ENCODE measurements around the gene SLC16A3. TPM values are rescaled to one million over a fixed set of nuclear protein-coding genes. Genes with fewer than 3 reads are reported as not detected.

SLC16A3 gene
- total RNA-seq (313 and 327 TPM in 2 replicates), polyA plus RNA-seq (55.6 and 63.2 TPM in 2 replicates)

GRCh38 chr17:82228842-82229697, at the start of gene SLC16A3:
SLC16A3 (plus strand) TSS chr17:82229042; CDS start chr17:82236009, 6,967 bp downstream.
- Histone ChIP-seq H3K4me1 (ENCODE audit: low read depth) (peaks cover 30% of the 10 kb centered on the region), H3K4me3 (peak within 1 kb of the TSS; percentile 98), H3K27me3 (no peaks in the 10 kb centered on the region), H3K27ac (peak within 1 kb of the TSS; percentile 82), H3K36me3 (no peaks in the 10 kb centered on the region), H3K9me3 (ENCODE audit: low read depth) (no peaks in the 10 kb centered on the region)
- TF ChIP-seq CTCF (IDR thresholded peaks at IDR 0.05; ENCODE audit: low read depth, low read length) = no peak
- peak; percentile 83 to 88 for DNase-seq (ENCODE audit: low read depth in 1 of 2, low spot score in 1 of 2)

DNA sequence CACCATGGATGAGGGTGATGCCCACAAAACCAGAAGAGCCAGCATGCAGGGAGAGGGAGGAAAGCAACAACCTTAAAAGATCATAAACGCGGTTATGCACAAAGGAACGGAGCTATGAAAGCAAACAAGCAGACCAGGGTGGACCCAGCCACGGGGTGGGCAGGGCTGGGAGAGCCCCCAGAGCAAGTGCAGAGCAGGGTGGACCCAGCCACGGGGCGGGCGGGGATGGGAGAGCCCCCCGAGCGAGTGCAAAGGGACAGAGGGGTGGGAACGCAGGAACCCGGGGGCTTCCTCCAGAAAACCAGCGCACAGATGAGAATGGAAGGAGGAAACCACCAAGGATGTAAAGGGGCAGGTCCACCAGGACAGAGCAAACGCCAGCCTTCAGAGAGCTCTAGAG, 49.4 kb upstream of the SLC16A3 start:
- no peak for TF ChIP-seq CTCF (IDR thresholded peaks at IDR 0.05; ENCODE audit: low read depth, low read length)
- H3K4me1 ChIP-seq (ENCODE audit: low read depth) = peaks cover 6% of the 10 kb centered on the region
- H3K4me3 ChIP-seq = no peak overlapping the region
- no peaks in the 10 kb centered on the region for H3K27me3 ChIP-seq
- DNase-seq (ENCODE audit: low read depth in 1 of 2, low spot score in 1 of 2) = no peak
- no peaks in the 10 kb centered on the region for H3K9me3 ChIP-seq (ENCODE audit: low read depth)
- peaks cover 23% of the 10 kb centered on the region for H3K36me3 ChIP-seq
- H3K27ac ChIP-seq = no peak overlapping the region

DNA sequence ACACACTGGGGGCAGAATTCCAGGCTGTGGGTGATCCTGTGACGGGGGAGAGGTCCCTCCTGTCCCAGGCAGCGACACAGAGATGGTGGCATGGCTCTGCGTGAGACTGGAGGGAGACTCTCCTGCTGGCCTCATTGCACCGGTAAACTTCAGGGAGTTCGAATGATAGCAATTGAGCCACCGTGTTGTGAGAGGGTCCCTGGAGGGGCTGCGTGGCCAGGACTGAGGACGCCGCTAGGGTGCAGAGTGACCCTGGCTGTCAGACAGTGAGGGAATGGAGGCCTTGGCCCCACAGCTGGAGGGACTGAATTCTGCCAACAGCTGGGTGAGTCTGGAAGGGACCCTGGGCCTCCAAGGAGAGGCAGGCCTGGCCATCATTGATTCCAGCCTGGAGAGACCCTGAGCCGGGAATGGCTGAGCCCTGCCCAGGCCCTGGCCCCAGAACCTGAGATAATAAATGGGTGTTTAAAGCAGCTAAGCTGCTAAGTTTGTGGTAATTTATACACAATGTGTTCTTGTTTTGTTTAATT, 48.8 kb upstream of the SLC16A3 start:
- Histone ChIP-seq H3K9me3 (ENCODE audit: low read depth) (no peaks in the 10 kb centered on the region), H3K4me3 (no peak overlapping the region), H3K4me1 (ENCODE audit: low read depth) (no peaks in the 10 kb centered on the region), H3K36me3 (peaks cover 23% of the 10 kb centered on the region), H3K27ac (no peak overlapping the region), H3K27me3 (no peaks in the 10 kb centered on the region)
- TF ChIP-seq CTCF (IDR thresholded peaks at IDR 0.05; ENCODE audit: low read depth, low read length) = no peak
- DNase-seq (ENCODE audit: low read depth in 1 of 2, low spot score in 1 of 2) = no peak

- DNase-seq (ENCODE audit: low read depth in 1 of 2, low spot score in 1 of 2) = no peak
- peaks cover 25% of the 10 kb centered on the region for H3K36me3 ChIP-seq
- TF ChIP-seq CTCF (IDR thresholded peaks at IDR 0.05; ENCODE audit: low read depth, low read length) = no peak
- H3K9me3 ChIP-seq (ENCODE audit: low read depth) = no peaks in the 10 kb centered on the region
- no peaks in the 10 kb centered on the region for H3K4me1 ChIP-seq (ENCODE audit: low read depth)
- H3K27ac ChIP-seq = no peak overlapping the region
- H3K4me3 ChIP-seq = no peak overlapping the region
- no peaks in the 10 kb centered on the region for H3K27me3 ChIP-seq
These were observed 47.9 kb upstream of the SLC16A3 start for GRCh38 chr17:82180776-82181528.

GRCh38 chr17:82184761-82185160, 44.1 kb upstream of the SLC16A3 start:
- no peak overlapping the region for H3K4me3 ChIP-seq
- no peak for DNase-seq (ENCODE audit: low read depth in 1 of 2, low spot score in 1 of 2)
- peaks cover 21% of the 10 kb centered on the region for H3K36me3 ChIP-seq
- H3K27me3 ChIP-seq = no peaks in the 10 kb centered on the region
- no peaks in the 10 kb centered on the region for H3K9me3 ChIP-seq (ENCODE audit: low read depth)
- no peak for TF ChIP-seq CTCF (IDR thresholded peaks at IDR 0.05; ENCODE audit: low read depth, low read length)
- H3K4me1 ChIP-seq (ENCODE audit: low read depth) = no peaks in the 10 kb centered on the region
- no peak overlapping the region for H3K27ac ChIP-seq

Data from cardiac muscle cell (in vitro differentiated cells and primary cell).